K562 (cell line): Measurements from ENCODE around the gene GMPR. TPM values are rescaled to one million over a fixed set of nuclear protein-coding genes. Genes with fewer than 3 reads are reported as not detected.

Experiments
- CCAR2 ChIP-seq: fragments of 200-400 bp; formaldehyde crosslinking; IDR thresholded peaks from 2 replicates; pipeline ENCODE4 v1.6.1; 2017; ENCODE audit warnings: mild to moderate bottlenecking, low read depth, low read length
- EP400 ChIP-seq: fragments of 450-650 bp; IDR thresholded peaks from 2 replicates; pipeline ENCODE4 v1.6.1; 2017; ENCODE audit warnings: antibody characterized with exemption, mild to moderate bottlenecking, moderate library complexity
- ETV1 ChIP-seq: fragments of 450-650 bp; conservative IDR thresholded peaks from 2 replicates; pipeline ENCODE4 v1.6.1; 2016; ENCODE audit warnings: missing genetic modification characterization, control low read depth, low read depth, missing compliant biosample characterization
- GABPB2 ChIP-seq: fragments of 250-450 bp; sonication (Bioruptor Pico); conservative IDR thresholded peaks from 2 replicates; pipeline ENCODE4 v1.5.1; 2021; ENCODE audit warnings: mild to moderate bottlenecking
- HOMEZ ChIP-seq: fragments of 250-450 bp; sonication (Bioruptor Pico); IDR thresholded peaks from 2 replicates; pipeline ENCODE4 v1.4.0; 2020; ENCODE audit warnings: mild to moderate bottlenecking, moderate library complexity
- MEF2A ChIP-seq: IDR thresholded peaks from 2 replicates; pipeline ENCODE4 v1.6.1; 2011; ENCODE audit warnings: low read depth, mild to moderate bottlenecking, low read length, moderate library complexity; ENCODE audit not compliant: control insufficient read depth
- NR0B1 ChIP-seq: fragments of 450-650 bp; IDR thresholded peaks from one replicate; pipeline ENCODE4 v1.6.1; 2018; ENCODE audit warnings: mild to moderate bottlenecking, moderate library complexity; ENCODE audit not compliant: partially characterized antibody
- PHF8 ChIP-seq: fragments of 200-600 bp; sonication (generic); IDR thresholded peaks from 2 replicates; pipeline ENCODE4 v1.6.1; 2012; ENCODE audit warnings: mixed run types, mild to moderate bottlenecking, inconsistent platforms, low read length, moderate library complexity, borderline replicate concordance
- PTTG1 ChIP-seq: fragments of 450-650 bp; IDR thresholded peaks from 2 replicates; pipeline ENCODE4 v1.6.1; 2016; ENCODE audit warnings: low read depth, mild to moderate bottlenecking, missing genetic modification characterization, missing compliant biosample characterization
- RAD21 ChIP-seq, 2 experiments: fragments of 250-450 bp in 1 of 2; fragments of 450-650 bp in 1 of 2; sonication (Bioruptor Pico) in 1 of 2; formaldehyde crosslinking in 1 of 2; IDR thresholded peaks in 1 of 2; conservative IDR thresholded peaks in 1 of 2; 2 replicates each; pipeline versions ENCODE4 v1.4.0 to v1.8.0; 2020 to 2022; ENCODE audit warnings: mild to moderate bottlenecking in 2 of 2, moderate library complexity in 1 of 2
- SP1 ChIP-seq: sonication (generic); formaldehyde crosslinking; IDR thresholded peaks from 2 replicates; pipeline ENCODE4 v1.8.1; 2022; ENCODE audit warnings: mild to moderate bottlenecking, missing genetic modification reagents
- TAF9B ChIP-seq: fragments of 450-650 bp; IDR thresholded peaks from 2 replicates; pipeline ENCODE4 v1.6.1; 2018; ENCODE audit warnings: mild to moderate bottlenecking; ENCODE audit not compliant: partially characterized antibody
- XRCC5 ChIP-seq: fragments of 200-400 bp; formaldehyde crosslinking; IDR thresholded peaks from 2 replicates; pipeline ENCODE4 v1.6.1; 2017; ENCODE audit warnings: low read depth, mild to moderate bottlenecking, low read length
- ZEB2 ChIP-seq: fragments of 450-650 bp; IDR thresholded peaks from 2 replicates; pipeline ENCODE4 v1.6.1; 2016
- ZNF551 ChIP-seq: fragments of 250-450 bp; sonication (Bioruptor Pico); IDR thresholded peaks from 2 replicates; pipeline ENCODE4 v1.5.0; 2021; ENCODE audit warnings: mild to moderate bottlenecking, moderate library complexity
- ZNF79 ChIP-seq: fragments of 250-450 bp; sonication (Bioruptor Pico); IDR thresholded peaks from 2 replicates; pipeline ENCODE4 v1.4.0; 2020; ENCODE audit warnings: low read depth, mild to moderate bottlenecking, moderate library complexity
- polyA plus RNA-seq, 8 experiments: library from polyadenylated mRNA; depleted of rRNA in 4 of 8; stranded (reverse) in 5 of 8; unstranded in 3 of 8; fragments of >200 nt; fragmentation: Nextera tagmentation in 2 of 8; fragmentation: Illumina TruSeq in 1 of 8; extraction: Ambion mirVana in 2 of 8; extraction: Trizol in 1 of 8; gene quantifications; 2 replicates each; pipeline versions ENCODE4 v1.2.1 to v1.2.3, GENCODE V29; 2011 to 2014; ENCODE audit warnings: inconsistent platforms in 1 of 8, missing spikeins in 1 of 8
- total RNA-seq, 7 experiments: library from RNA; depleted of rRNA in 6 of 7; stranded (reverse); fragments of >200 nt in 6 of 7; fragmentation: Illumina TruSeq in 2 of 7; extraction: Trizol in 2 of 7; gene quantifications; 2 replicates each; pipeline versions ENCODE4 v1.2.1 to v1.2.3, GENCODE V29; 2011 to 2021; ENCODE audit warnings: low replicate concordance in 1 of 7
- TF ChIP-seq, protein P1 (sequence below): fragments of 450-650 bp; IDR thresholded peaks from 2 replicates; pipeline ENCODE4 v1.6.1; 2016; ENCODE audit warnings: mild to moderate bottlenecking
- TF ChIP-seq, protein P2 (sequence below): sonication (generic); formaldehyde crosslinking; IDR thresholded peaks from 2 replicates; pipeline ENCODE4 v1.8.1; 2023; ENCODE audit warnings: mild to moderate bottlenecking, missing genetic modification reagents
- TF ChIP-seq, protein P3 (sequence below), 2 experiments: IDR thresholded peaks; 2 replicates each; pipeline ENCODE4 v1.6.1; 2011; ENCODE audit warnings: borderline replicate concordance in 1 of 2, control low read depth in 1 of 2, low read depth in 1 of 2, low read length in 1 of 2, mild to moderate bottlenecking in 1 of 2, mixed read lengths in 1 of 2, moderate library complexity in 1 of 2; ENCODE audit not compliant: insufficient read depth in 1 of 2, insufficient read length in 1 of 2, poor library complexity in 1 of 2, severe bottlenecking in 1 of 2; ENCODE audit errors: extremely low read depth in 1 of 2

GMPR gene
- total and polyA plus RNA-seq, 9 of the 15 experiments (the other 6 are each of a cell fraction or from before 2014, with no cell fraction given): 34.6 to 83.7 (median 49.8) TPM

GRCh38 chr6:16236631-16237199, 1.7 kb upstream of the GMPR start (continued):
- TF ChIP-seq, protein P1, sequence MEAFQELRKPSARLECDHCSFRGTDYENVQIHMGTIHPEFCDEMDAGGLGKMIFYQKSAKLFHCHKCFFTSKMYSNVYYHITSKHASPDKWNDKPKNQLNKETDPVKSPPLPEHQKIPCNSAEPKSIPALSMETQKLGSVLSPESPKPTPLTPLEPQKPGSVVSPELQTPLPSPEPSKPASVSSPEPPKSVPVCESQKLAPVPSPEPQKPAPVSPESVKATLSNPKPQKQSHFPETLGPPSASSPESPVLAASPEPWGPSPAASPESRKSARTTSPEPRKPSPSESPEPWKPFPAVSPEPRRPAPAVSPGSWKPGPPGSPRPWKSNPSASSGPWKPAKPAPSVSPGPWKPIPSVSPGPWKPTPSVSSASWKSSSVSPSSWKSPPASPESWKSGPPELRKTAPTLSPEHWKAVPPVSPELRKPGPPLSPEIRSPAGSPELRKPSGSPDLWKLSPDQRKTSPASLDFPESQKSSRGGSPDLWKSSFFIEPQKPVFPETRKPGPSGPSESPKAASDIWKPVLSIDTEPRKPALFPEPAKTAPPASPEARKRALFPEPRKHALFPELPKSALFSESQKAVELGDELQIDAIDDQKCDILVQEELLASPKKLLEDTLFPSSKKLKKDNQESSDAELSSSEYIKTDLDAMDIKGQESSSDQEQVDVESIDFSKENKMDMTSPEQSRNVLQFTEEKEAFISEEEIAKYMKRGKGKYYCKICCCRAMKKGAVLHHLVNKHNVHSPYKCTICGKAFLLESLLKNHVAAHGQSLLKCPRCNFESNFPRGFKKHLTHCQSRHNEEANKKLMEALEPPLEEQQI: no peak
- no peak for TF ChIP-seq XRCC5
- no peak for TF ChIP-seq TAF9B
- TF ChIP-seq MEF2A: no peak
- no peak for TF ChIP-seq PTTG1 (tag)
- no peak for TF ChIP-seq HOMEZ (CRISPR knock-in tag)
- TF ChIP-seq CCAR2: no peak
- TF ChIP-seq ZNF551 (CRISPR knock-in tag): no peak
- no peak; the same call in 1 of the 2 replicates for TF ChIP-seq ETV1 (tag)
- no peak for TF ChIP-seq ZNF79 (CRISPR knock-in tag)
- TF ChIP-seq, protein P2, sequence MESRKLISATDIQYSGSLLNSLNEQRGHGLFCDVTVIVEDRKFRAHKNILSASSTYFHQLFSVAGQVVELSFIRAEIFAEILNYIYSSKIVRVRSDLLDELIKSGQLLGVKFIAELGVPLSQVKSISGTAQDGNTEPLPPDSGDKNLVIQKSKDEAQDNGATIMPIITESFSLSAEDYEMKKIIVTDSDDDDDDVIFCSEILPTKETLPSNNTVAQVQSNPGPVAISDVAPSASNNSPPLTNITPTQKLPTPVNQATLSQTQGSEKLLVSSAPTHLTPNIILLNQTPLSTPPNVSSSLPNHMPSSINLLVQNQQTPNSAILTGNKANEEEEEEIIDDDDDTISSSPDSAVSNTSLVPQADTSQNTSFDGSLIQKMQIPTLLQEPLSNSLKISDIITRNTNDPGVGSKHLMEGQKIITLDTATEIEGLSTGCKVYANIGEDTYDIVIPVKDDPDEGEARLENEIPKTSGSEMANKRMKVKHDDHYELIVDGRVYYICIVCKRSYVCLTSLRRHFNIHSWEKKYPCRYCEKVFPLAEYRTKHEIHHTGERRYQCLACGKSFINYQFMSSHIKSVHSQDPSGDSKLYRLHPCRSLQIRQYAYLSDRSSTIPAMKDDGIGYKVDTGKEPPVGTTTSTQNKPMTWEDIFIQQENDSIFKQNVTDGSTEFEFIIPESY (CRISPR knock-in tag): no peak
- peak; percentile 65 for TF ChIP-seq SP1 (CRISPR knock-in tag)
- TF ChIP-seq NR0B1: no peak
- TF ChIP-seq EP400: peak; percentile 41; the same call in 1 of the 2 replicates
- TF ChIP-seq, protein P3, sequence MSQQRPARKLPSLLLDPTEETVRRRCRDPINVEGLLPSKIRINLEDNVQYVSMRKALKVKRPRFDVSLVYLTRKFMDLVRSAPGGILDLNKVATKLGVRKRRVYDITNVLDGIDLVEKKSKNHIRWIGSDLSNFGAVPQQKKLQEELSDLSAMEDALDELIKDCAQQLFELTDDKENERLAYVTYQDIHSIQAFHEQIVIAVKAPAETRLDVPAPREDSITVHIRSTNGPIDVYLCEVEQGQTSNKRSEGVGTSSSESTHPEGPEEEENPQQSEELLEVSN (IDR thresholded peaks at IDR 0.05; ENCODE audit: borderline replicate concordance in 1 of 2, extremely low read depth in 1 of 2, insufficient read depth in 1 of 2, insufficient read length in 1 of 2, low read depth in 1 of 2, low read length in 1 of 2, poor library complexity in 1 of 2, severe bottlenecking in 1 of 2): peak in 1 of 2 experiments; percentile 19
- TF ChIP-seq RAD21 (CRISPR knock-in tag; conservative IDR thresholded peaks at IDR 0.05 in 1 of 2, IDR thresholded peaks at IDR 0.05 in 1 of 2): no peak; a peak in 1 of 4 replicates
- no peak for TF ChIP-seq PHF8
- TF ChIP-seq ZEB2: 0 out of 2 replicates have a peak, but pooled peaks have one; percentile 25
- no peak for TF ChIP-seq GABPB2
